GM12878 (cell line): Measurements from ENCODE around the gene DCTPP1.
"Not testable (repeated sequence)": the region's sequence is repeated elsewhere in the genome, so short reads cannot be mapped to it uniquely, and the experiment has no call there.

Experiments used
- BCL11A ChIP-seq: IDR thresholded peaks from 2 replicates; pipeline ENCODE4 v1.6.1; 2011; ENCODE audit warnings: low read depth, low read length
- EGR1 ChIP-seq, 2 experiments: IDR thresholded peaks; 1 replicate in 1 of 2; 2 replicates in 1 of 2; pipeline ENCODE4 v1.6.1; 2011 to 2012; ENCODE audit warnings: low read depth in 2 of 2, low read length in 2 of 2, borderline replicate concordance in 1 of 2, mild to moderate bottlenecking in 1 of 2, moderate library complexity in 1 of 2
- EP300 ChIP-seq, 2 experiments: fragments of 150-350 bp in 1 of 2; IDR thresholded peaks; 2 replicates each; pipeline ENCODE4 v1.6.1; 2011 to 2012; ENCODE audit warnings: low read depth in 2 of 2, low read length in 2 of 2, borderline replicate concordance in 1 of 2, improper control_type of control experiment in 1 of 2, inconsistent platforms in 1 of 2; ENCODE audit not compliant: control insufficient read depth in 1 of 2
- EZH2 ChIP-seq: IDR thresholded peaks from 2 replicates; pipeline ENCODE4 v1.6.1; 2012; ENCODE audit warnings: low read depth, mild to moderate bottlenecking, control low read depth, inconsistent platforms, low read length, borderline replicate concordance; ENCODE audit not compliant: control insufficient read depth
- MTA3 ChIP-seq: IDR thresholded peaks from 2 replicates; pipeline ENCODE4 v1.6.1; 2012; ENCODE audit warnings: low read length, inconsistent platforms, borderline replicate concordance
- NFIC ChIP-seq: IDR thresholded peaks from 2 replicates; pipeline ENCODE4 v1.6.1; 2012; ENCODE audit warnings: low read depth, mild to moderate bottlenecking, inconsistent platforms, low read length, moderate library complexity
- POLR2A ChIP-seq: IDR thresholded peaks from 2 replicates; pipeline ENCODE4 v1.6.1; 2011; ENCODE audit warnings: low read depth, mild to moderate bottlenecking, low read length
- RAD51 ChIP-seq: fragments of 450-650 bp; IDR thresholded peaks from 2 replicates; pipeline ENCODE4 v1.6.1; 2016; ENCODE audit warnings: moderate library complexity, mild to moderate bottlenecking, inconsistent platforms
- RFX5 ChIP-seq: IDR thresholded peaks from 2 replicates; pipeline ENCODE4 v1.6.1; 2011; ENCODE audit warnings: low read depth, low read length, improper control_type of control experiment
- TAF1 ChIP-seq: IDR thresholded peaks from 2 replicates; pipeline ENCODE4 v1.6.1; 2011; ENCODE audit warnings: mild to moderate bottlenecking, low read depth, low read length, borderline replicate concordance
- TCF12 ChIP-seq: IDR thresholded peaks from 2 replicates; pipeline ENCODE4 v1.6.1; 2011; ENCODE audit warnings: low read depth, mild to moderate bottlenecking, low read length
- TF ChIP-seq, protein P1 (sequence below), 3 experiments: IDR thresholded peaks in 2 of 3; conservative IDR thresholded peaks in 1 of 3; 2 replicates each; pipeline ENCODE4 v1.5.1; 2011; ENCODE audit warnings: low read depth in 3 of 3, low read length in 3 of 3, mild to moderate bottlenecking in 3 of 3, control low read depth in 2 of 3, moderate library complexity in 2 of 3, inconsistent platforms in 1 of 3, mixed read lengths in 1 of 3; ENCODE audit not compliant: control insufficient read depth in 2 of 3, insufficient read depth in 1 of 3; ENCODE audit errors: extremely low read depth in 1 of 3
- TF ChIP-seq, protein P2 (sequence below): fragments of 450-650 bp; IDR thresholded peaks from 2 replicates; pipeline ENCODE4 v1.6.1; 2014; ENCODE audit warnings: mild to moderate bottlenecking
- TF ChIP-seq, protein P3 (sequence below): IDR thresholded peaks from 2 replicates; pipeline ENCODE4 v1.6.1; 2012; ENCODE audit warnings: mild to moderate bottlenecking, low read depth, low read length

DNA sequence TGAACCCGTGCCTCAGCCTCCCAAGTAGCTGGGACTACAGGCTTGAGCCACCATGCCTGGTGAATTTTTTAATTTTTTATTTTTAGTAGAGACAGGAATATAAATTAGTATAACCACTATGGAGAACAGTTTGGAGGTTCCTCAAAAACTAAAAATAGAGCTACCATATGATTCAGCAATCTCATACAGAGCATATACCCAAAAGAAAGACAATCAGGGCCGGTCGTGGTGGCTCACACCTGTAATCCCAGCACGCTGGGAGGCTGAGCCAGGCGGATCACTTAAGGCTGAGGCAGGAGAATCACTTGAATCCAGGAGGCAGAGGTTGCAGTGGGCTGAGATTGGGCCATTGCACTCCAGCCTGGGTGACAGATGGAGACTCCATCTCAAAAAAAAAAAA, 31.6 kb upstream of the DCTPP1 start:
- TF ChIP-seq TAF1; NFIC; EP300 (IDR thresholded peaks at IDR 0.05; ENCODE audit: borderline replicate concordance in 1 of 2, control insufficient read depth in 1 of 2, low read depth in 2 of 2, low read length in 2 of 2); TCF12; RAD51; EGR1 (IDR thresholded peaks at IDR 0.05; ENCODE audit: borderline replicate concordance in 1 of 2, low read depth in 2 of 2, low read length in 2 of 2); RFX5; POLR2A; BCL11A; MTA3; EZH2: not testable (repeated sequence)
- TF ChIP-seq, protein P1, sequence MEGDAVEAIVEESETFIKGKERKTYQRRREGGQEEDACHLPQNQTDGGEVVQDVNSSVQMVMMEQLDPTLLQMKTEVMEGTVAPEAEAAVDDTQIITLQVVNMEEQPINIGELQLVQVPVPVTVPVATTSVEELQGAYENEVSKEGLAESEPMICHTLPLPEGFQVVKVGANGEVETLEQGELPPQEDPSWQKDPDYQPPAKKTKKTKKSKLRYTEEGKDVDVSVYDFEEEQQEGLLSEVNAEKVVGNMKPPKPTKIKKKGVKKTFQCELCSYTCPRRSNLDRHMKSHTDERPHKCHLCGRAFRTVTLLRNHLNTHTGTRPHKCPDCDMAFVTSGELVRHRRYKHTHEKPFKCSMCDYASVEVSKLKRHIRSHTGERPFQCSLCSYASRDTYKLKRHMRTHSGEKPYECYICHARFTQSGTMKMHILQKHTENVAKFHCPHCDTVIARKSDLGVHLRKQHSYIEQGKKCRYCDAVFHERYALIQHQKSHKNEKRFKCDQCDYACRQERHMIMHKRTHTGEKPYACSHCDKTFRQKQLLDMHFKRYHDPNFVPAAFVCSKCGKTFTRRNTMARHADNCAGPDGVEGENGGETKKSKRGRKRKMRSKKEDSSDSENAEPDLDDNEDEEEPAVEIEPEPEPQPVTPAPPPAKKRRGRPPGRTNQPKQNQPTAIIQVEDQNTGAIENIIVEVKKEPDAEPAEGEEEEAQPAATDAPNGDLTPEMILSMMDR (IDR thresholded peaks at IDR 0.05 in 2 of 3, conservative IDR thresholded peaks at IDR 0.05 in 1 of 3; ENCODE audit: control insufficient read depth in 2 of 3, extremely low read depth in 1 of 3, insufficient read depth in 1 of 3, low read depth in 3 of 3, low read length in 3 of 3): not testable (repeated sequence)
- TF ChIP-seq, protein P2, sequence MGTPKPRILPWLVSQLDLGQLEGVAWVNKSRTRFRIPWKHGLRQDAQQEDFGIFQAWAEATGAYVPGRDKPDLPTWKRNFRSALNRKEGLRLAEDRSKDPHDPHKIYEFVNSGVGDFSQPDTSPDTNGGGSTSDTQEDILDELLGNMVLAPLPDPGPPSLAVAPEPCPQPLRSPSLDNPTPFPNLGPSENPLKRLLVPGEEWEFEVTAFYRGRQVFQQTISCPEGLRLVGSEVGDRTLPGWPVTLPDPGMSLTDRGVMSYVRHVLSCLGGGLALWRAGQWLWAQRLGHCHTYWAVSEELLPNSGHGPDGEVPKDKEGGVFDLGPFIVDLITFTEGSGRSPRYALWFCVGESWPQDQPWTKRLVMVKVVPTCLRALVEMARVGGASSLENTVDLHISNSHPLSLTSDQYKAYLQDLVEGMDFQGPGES: not testable (repeated sequence)
- TF ChIP-seq, protein P3, sequence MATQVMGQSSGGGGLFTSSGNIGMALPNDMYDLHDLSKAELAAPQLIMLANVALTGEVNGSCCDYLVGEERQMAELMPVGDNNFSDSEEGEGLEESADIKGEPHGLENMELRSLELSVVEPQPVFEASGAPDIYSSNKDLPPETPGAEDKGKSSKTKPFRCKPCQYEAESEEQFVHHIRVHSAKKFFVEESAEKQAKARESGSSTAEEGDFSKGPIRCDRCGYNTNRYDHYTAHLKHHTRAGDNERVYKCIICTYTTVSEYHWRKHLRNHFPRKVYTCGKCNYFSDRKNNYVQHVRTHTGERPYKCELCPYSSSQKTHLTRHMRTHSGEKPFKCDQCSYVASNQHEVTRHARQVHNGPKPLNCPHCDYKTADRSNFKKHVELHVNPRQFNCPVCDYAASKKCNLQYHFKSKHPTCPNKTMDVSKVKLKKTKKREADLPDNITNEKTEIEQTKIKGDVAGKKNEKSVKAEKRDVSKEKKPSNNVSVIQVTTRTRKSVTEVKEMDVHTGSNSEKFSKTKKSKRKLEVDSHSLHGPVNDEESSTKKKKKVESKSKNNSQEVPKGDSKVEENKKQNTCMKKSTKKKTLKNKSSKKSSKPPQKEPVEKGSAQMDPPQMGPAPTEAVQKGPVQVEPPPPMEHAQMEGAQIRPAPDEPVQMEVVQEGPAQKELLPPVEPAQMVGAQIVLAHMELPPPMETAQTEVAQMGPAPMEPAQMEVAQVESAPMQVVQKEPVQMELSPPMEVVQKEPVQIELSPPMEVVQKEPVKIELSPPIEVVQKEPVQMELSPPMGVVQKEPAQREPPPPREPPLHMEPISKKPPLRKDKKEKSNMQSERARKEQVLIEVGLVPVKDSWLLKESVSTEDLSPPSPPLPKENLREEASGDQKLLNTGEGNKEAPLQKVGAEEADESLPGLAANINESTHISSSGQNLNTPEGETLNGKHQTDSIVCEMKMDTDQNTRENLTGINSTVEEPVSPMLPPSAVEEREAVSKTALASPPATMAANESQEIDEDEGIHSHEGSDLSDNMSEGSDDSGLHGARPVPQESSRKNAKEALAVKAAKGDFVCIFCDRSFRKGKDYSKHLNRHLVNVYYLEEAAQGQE: not testable (repeated sequence)
